OCI-LY1 (cell line): Measurements from ENCODE around the gene COA1.
"Not testable (repeated sequence)": the region's sequence is repeated elsewhere in the genome, so short reads cannot be mapped to it uniquely, and the experiment has no call there.

Experiments
- H2AFZ ChIP-seq: fragments of 200-600 bp; sonication (generic), shearing (Covaris generic); 2 replicates; pipeline ENCODE4 v1.6.0; 2014; ENCODE audit warnings: antibody characterized with exemption, mild to moderate bottlenecking, low read length
- H3F3A ChIP-seq: fragments of 200-600 bp; sonication (generic), shearing (Covaris generic); 2 replicates; pipeline ENCODE4 v1.6.0; 2014; ENCODE audit warnings: mild to moderate bottlenecking, antibody characterized with exemption, low read length, moderate library complexity; ENCODE audit not compliant: insufficient read depth
- H3K27ac ChIP-seq: fragments of 200-600 bp; sonication (generic); 2 replicates; pipeline ENCODE4 v1.5.1; 2014; ENCODE audit warnings: low read length, mixed run types, mild to moderate bottlenecking, low read depth; ENCODE audit not compliant: poor library complexity, severe bottlenecking
- H3K27me3 ChIP-seq: fragments of 200-600 bp; sonication (generic); 2 replicates; pipeline ENCODE4 v1.6.0; 2014; ENCODE audit warnings: antibody characterized with exemption, mild to moderate bottlenecking, low read length, moderate library complexity; ENCODE audit not compliant: insufficient read depth
- H3K36me3 ChIP-seq: fragments of 200-600 bp; sonication (generic); 2 replicates; pipeline ENCODE4 v1.6.1; 2014; ENCODE audit warnings: mild to moderate bottlenecking, antibody characterized with exemption, low read length, moderate library complexity, mixed read lengths; ENCODE audit not compliant: insufficient read depth
- H3K4me1 ChIP-seq: fragments of 200-600 bp; sonication (generic); 2 replicates; pipeline ENCODE4 v1.5.1; 2014; ENCODE audit warnings: mild to moderate bottlenecking, low read length, moderate library complexity; ENCODE audit not compliant: insufficient read depth, severe bottlenecking
- H3K4me2 ChIP-seq: fragments of 200-600 bp; sonication (generic), shearing (Covaris generic); 2 replicates; pipeline ENCODE4 v1.6.1; 2014; ENCODE audit warnings: low read length
- H3K4me3 ChIP-seq: fragments of 200-600 bp; sonication (generic); 2 replicates; pipeline ENCODE4 v1.5.1; 2014; ENCODE audit warnings: low read length, low read depth, mild to moderate bottlenecking, mixed read lengths; ENCODE audit not compliant: poor library complexity, severe bottlenecking
- H3K79me2 ChIP-seq: fragments of 200-600 bp; shearing (Covaris generic); 2 replicates; pipeline ENCODE4 v1.6.1; 2016; ENCODE audit warnings: mixed run types, low read length, mixed read lengths; ENCODE audit not compliant: insufficient read depth
- H3K9ac ChIP-seq: fragments of 200-600 bp; sonication (generic), shearing (Covaris generic); 2 replicates; pipeline ENCODE4 v1.6.1; 2014; ENCODE audit warnings: mild to moderate bottlenecking, low read length, mixed read lengths
- H3K9me2 ChIP-seq: fragments of 200-600 bp; sonication (generic), shearing (Covaris generic); 2 replicates; pipeline ENCODE4 v1.6.1; 2014; ENCODE audit warnings: low read depth, mild to moderate bottlenecking, low read length, mixed read lengths
- H3K9me3 ChIP-seq: fragments of 200-600 bp; shearing (Covaris generic); 2 replicates; pipeline ENCODE4 v1.6.1; 2014; ENCODE audit warnings: low read length, mixed read lengths
- H4K20me1 ChIP-seq: fragments of 200-600 bp; sonication (generic), shearing (Covaris generic); 2 replicates; pipeline ENCODE4 v1.6.0; 2016; ENCODE audit warnings: mild to moderate bottlenecking, low read length; ENCODE audit not compliant: insufficient read depth
- EZH2 ChIP-seq: fragments of 200-600 bp; sonication (generic), shearing (Covaris generic); IDR thresholded peaks from 2 replicates; pipeline ENCODE4 v1.8.0; 2017; ENCODE audit warnings: borderline replicate concordance, mixed run types, mild to moderate bottlenecking, antibody characterized with exemption, low read length, moderate library complexity, mixed read lengths
- TF ChIP-seq, protein P1 (sequence below): fragments of 200-600 bp; sonication (generic), shearing (Covaris generic); IDR thresholded peaks from 2 replicates; pipeline ENCODE4 v1.5.1; 2017; ENCODE audit warnings: mild to moderate bottlenecking, antibody characterized with exemption, low read length, moderate library complexity, mixed read lengths

Gene COA1

DNA sequence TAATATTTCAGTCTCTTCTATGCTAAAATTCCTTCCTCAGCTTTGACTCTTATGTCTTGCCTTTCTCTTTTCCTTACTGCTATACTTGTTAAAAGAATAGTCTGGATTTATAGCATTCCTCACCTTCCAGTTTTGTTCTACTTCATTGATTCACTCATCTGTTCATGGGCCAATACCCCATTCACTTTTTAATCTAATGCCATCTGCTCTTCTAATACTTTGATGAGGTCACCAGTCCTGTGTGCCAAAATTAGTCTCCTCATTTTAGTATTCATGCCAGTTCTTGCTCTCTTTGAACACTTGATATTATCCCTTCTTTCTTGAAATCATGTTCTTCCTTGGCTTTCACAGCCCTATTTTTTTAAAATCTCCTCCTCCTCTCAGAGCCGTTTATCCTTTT, 127.1 kb downstream of the COA1 start:
- TF ChIP-seq, protein P1, sequence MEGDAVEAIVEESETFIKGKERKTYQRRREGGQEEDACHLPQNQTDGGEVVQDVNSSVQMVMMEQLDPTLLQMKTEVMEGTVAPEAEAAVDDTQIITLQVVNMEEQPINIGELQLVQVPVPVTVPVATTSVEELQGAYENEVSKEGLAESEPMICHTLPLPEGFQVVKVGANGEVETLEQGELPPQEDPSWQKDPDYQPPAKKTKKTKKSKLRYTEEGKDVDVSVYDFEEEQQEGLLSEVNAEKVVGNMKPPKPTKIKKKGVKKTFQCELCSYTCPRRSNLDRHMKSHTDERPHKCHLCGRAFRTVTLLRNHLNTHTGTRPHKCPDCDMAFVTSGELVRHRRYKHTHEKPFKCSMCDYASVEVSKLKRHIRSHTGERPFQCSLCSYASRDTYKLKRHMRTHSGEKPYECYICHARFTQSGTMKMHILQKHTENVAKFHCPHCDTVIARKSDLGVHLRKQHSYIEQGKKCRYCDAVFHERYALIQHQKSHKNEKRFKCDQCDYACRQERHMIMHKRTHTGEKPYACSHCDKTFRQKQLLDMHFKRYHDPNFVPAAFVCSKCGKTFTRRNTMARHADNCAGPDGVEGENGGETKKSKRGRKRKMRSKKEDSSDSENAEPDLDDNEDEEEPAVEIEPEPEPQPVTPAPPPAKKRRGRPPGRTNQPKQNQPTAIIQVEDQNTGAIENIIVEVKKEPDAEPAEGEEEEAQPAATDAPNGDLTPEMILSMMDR: no peak
- TF ChIP-seq EZH2: no peak
- Histone ChIP-seq H3K9me3 (no peaks in the 10 kb centered on the region; the same call in 1 of the 2 replicates), H3K27me3 (no peaks in the 10 kb centered on the region), H4K20me1 (no peaks in the 10 kb centered on the region; the same call in 1 of the 2 replicates), H3K4me2 (no peak overlapping the region), H3K9ac (no peak overlapping the region), H3K79me2 (peaks cover 89% of the 10 kb centered on the region), H3F3A (no peaks in the 10 kb centered on the region), H3K4me1 (peaks cover 5% of the 10 kb centered on the region), H3K27ac (no peak overlapping the region), H3K36me3 (peaks cover 97% of the 10 kb centered on the region), H2AFZ (no peak overlapping the region), H3K4me3 (no peak overlapping the region), H3K9me2 (no peaks in the 10 kb centered on the region)

DNA sequence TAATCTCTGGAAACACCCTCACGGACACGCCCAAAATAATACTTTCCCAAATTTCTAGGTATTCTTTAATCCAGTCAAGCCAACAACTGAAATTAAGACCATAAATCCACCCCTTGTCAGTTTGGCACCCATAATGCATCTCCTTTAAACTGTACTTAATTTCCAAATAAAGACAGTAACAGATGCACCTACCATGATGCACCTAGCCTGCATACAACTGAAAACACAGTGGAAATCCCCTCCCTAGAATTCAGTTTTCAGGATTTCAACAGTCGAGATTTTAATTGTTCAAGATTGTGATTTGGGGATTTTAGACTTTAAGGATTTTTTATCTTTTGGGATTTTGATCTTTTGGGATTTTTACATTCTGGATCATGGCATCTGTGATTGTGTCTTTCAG, 129.3 kb downstream of the COA1 start:
- H4K20me1 ChIP-seq: no peaks in the 10 kb centered on the region; the same call in 1 of the 2 replicates
- H3K9me2 ChIP-seq: no peaks in the 10 kb centered on the region
- H3K9me3 ChIP-seq: no peaks in the 10 kb centered on the region; the same call in 1 of the 2 replicates
- H3K36me3 ChIP-seq: peaks cover 100% of the 10 kb centered on the region
- TF ChIP-seq EZH2: no peak
- TF ChIP-seq, protein P1: no peak
- H3K9ac ChIP-seq: no peak overlapping the region
- no peak overlapping the region for H3K27ac ChIP-seq
- peaks cover 5% of the 10 kb centered on the region; the same call in 1 of the 2 replicates for H3F3A ChIP-seq
- H3K4me2 ChIP-seq: no peak overlapping the region
- no peak overlapping the region for H2AFZ ChIP-seq
- H3K4me3 ChIP-seq: no peak overlapping the region
- H3K27me3 ChIP-seq: no peaks in the 10 kb centered on the region
- H3K4me1 ChIP-seq: peaks cover 7% of the 10 kb centered on the region
- peaks cover 93% of the 10 kb centered on the region for H3K79me2 ChIP-seq

DNA sequence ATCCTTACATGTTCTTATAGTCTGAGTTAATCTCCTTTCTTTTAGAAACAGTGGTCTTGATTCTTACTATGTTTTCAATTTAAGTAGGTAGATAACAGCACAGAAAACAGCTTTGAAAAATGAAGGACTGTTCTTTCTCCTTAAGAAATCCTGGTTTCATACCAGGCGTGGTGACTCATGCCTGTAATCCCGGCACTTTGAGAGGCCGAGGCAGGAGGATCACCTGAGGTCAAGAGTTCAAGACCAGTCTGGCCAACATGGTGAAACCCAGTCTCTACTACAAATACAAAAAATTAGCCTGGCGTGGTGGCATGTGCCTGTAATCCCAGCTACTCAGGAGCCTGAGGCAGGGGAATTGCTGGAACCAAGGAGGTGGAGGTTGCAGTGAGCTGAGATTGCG, 132.9 kb downstream of the COA1 start:
- not testable (repeated sequence) for H3K9me2 ChIP-seq, H3K4me3 ChIP-seq, H4K20me1 ChIP-seq, H3K9me3 ChIP-seq, H3K27me3 ChIP-seq, H3K27ac ChIP-seq, H3K4me2 ChIP-seq, H3K9ac ChIP-seq, H2AFZ ChIP-seq, H3F3A ChIP-seq
- Histone ChIP-seq H3K4me1 (peaks cover 43% of the 10 kb centered on the region), H3K36me3 (peaks cover 94% of the 10 kb centered on the region), H3K79me2 (peaks cover 93% of the 10 kb centered on the region)

DNA sequence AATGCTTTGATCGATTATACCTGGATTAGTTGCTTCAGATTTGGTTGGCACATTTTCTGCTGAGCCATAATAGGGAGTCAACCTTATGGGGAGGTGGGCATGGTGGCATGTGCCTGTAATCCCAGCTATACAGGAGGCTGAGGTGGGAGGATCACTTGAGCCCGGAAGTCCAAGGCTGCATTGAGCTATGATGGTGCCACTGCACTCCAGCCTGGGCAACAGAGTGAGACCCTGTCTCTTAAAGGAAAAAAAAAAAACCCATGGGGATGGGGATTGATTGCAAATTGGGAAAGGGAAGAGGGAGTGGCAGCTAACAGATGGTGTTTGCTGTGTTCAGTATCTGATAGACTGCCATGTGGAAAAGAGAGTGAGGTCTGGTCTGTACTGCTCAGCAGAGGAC, 135.3 kb downstream of the COA1 start:
- H3K27me3 ChIP-seq: no peaks in the 10 kb centered on the region
- H3K79me2 ChIP-seq: peaks cover 93% of the 10 kb centered on the region
- no peak overlapping the region for H3K9ac ChIP-seq
- H3K4me2 ChIP-seq: peak overlapping the region; percentile 40
- H2AFZ ChIP-seq: no peak overlapping the region
- no peaks in the 10 kb centered on the region for H3K9me3 ChIP-seq
- H3K4me1 ChIP-seq: peaks cover 66% of the 10 kb centered on the region
- peak overlapping the region; percentile 36 for H3K4me3 ChIP-seq
- H3K36me3 ChIP-seq: peaks cover 84% of the 10 kb centered on the region
- peaks cover 3% of the 10 kb centered on the region; the same call in 1 of the 2 replicates for H4K20me1 ChIP-seq
- TF ChIP-seq, protein P1: no peak
- TF ChIP-seq EZH2: no peak
- H3K27ac ChIP-seq: peak overlapping the region; percentile 22
- H3K9me2 ChIP-seq: no peaks in the 10 kb centered on the region
- peaks cover 5% of the 10 kb centered on the region; the same call in 1 of the 2 replicates for H3F3A ChIP-seq
